IMR-90 (cell line): ENCODE results near the gene TLR3. TPM values are rescaled to one million over a fixed set of nuclear protein-coding genes. Genes with fewer than 3 reads are reported as not detected.

Source experiments
- ATAC-seq: fragments of 200-7000 bp; cut with Tn5 transposase; 2 replicates; pipeline ENCODE4 v1.9.1; 2020; ENCODE audit warnings: low read depth, mild to moderate bottlenecking, moderate library complexity
- BruUV-seq: library from RNA; stranded (reverse); fragments of 400-500 nt; replicated peaks from 2 replicates; lab custom pipeline; 2021; lab: Mats Ljungman, UMichigan
- CTCF ChIA-PET: fragments of 300-600 bp; formaldehyde crosslinking; extraction: SDS; loops from one replicate; lab custom pipeline; 2021; ENCODE audit warnings: antibody characterized with exemption; lab: Yijun Ruan, JAX
- POLR2A ChIA-PET: fragments of 300-600 bp; sonication (Branson Sonifier 250); formaldehyde crosslinking; loops from one replicate; lab custom pipeline; 2022; ENCODE audit warnings: antibody characterized with exemption; ENCODE audit not compliant: unreplicated experiment; lab: Charles Lee
- DNase-seq: peaks from one replicate; pipeline ENCODE4 v3.0.0; 2013
- H2AFZ ChIP-seq: replicated peaks from 2 replicates; pipeline ENCODE3; 2013; ENCODE audit warnings: low read length, mild to moderate bottlenecking; ENCODE audit not compliant: poor library complexity
- H2AK5ac ChIP-seq: 2 replicates; pipeline ENCODE4 v1.6.1; 2013; ENCODE audit warnings: low read depth, low read length, inconsistent platforms
- H2AK9ac ChIP-seq: replicated peaks from 2 replicates; pipeline ENCODE3; 2013; ENCODE audit warnings: mild to moderate bottlenecking, low read depth, low read length, moderate library complexity; ENCODE audit not compliant: poor library complexity
- H2BK120ac ChIP-seq: 2 replicates; pipeline ENCODE4 v1.6.1; 2013; ENCODE audit warnings: low read depth, low read length, inconsistent platforms
- H2BK15ac ChIP-seq: 3 replicates; pipeline ENCODE4 v1.6.1; 2013; ENCODE audit warnings: low read depth, low read length, inconsistent platforms
- H2BK20ac ChIP-seq: 2 replicates; pipeline ENCODE4 v1.6.1; 2013; ENCODE audit warnings: low read depth, mild to moderate bottlenecking, inconsistent platforms, low read length, moderate library complexity
- H2BK5ac ChIP-seq: 2 replicates; pipeline ENCODE4 v1.6.1; 2013; ENCODE audit warnings: mild to moderate bottlenecking, low read depth, low read length, inconsistent platforms; ENCODE audit not compliant: poor library complexity, severe bottlenecking
- H3K14ac ChIP-seq: replicated peaks from 2 replicates; pipeline ENCODE4 v1.6.1; 2013; ENCODE audit warnings: low read depth, low read length, inconsistent platforms
- H3K18ac ChIP-seq: 2 replicates; pipeline ENCODE4 v1.6.1; 2013; ENCODE audit warnings: low read depth, low read length, control low read depth
- H3K23ac ChIP-seq: 2 replicates; pipeline ENCODE4 v1.6.1; 2013; ENCODE audit warnings: low read depth, low read length, inconsistent platforms
- H3K27ac ChIP-seq: 2 replicates; pipeline ENCODE4 v1.5.1; 2013; ENCODE audit warnings: mild to moderate bottlenecking, control low read depth, low read length; ENCODE audit not compliant: insufficient read depth
- H3K27me3 ChIP-seq: 2 replicates; pipeline ENCODE4 v1.6.1; 2013; ENCODE audit warnings: low read length; ENCODE audit not compliant: control insufficient read depth, insufficient read depth
- H3K36me3 ChIP-seq: 2 replicates; pipeline ENCODE4 v1.6.1; 2013; ENCODE audit warnings: low read length, mixed read lengths; ENCODE audit not compliant: control insufficient read depth, insufficient read depth
- H3K4ac ChIP-seq: 2 replicates; pipeline ENCODE4 v1.6.1; 2013; ENCODE audit warnings: low read depth, low read length, inconsistent platforms
- H3K4me1 ChIP-seq: 2 replicates; pipeline ENCODE4 v1.6.1; 2013; ENCODE audit warnings: low read length, mixed read lengths; ENCODE audit not compliant: control insufficient read depth, insufficient read depth
- H3K4me2 ChIP-seq: 2 replicates; pipeline ENCODE4 v1.6.1; 2013; ENCODE audit warnings: low read depth, mild to moderate bottlenecking, control low read depth, low read length, moderate library complexity
- H3K4me3 ChIP-seq: 2 replicates; pipeline ENCODE4 v1.5.1; 2013; ENCODE audit warnings: low read depth, mild to moderate bottlenecking, control low read depth, low read length, moderate library complexity; ENCODE audit not compliant: insufficient read depth
- H3K56ac ChIP-seq: 2 replicates; pipeline ENCODE4 v1.6.1; 2013; ENCODE audit warnings: low read length, inconsistent platforms; ENCODE audit not compliant: insufficient read depth; ENCODE audit errors: extremely low read depth
- H3K79me1 ChIP-seq, 2 experiments: 2 replicates each; pipeline ENCODE4 v1.6.1; 2013; ENCODE audit warnings: low read length in 2 of 2, inconsistent platforms in 1 of 2, low read depth in 1 of 2
- H3K9ac ChIP-seq: 2 replicates; pipeline ENCODE4 v1.6.1; 2013; ENCODE audit warnings: low read depth, low read length, control low read depth
- H3K9me1 ChIP-seq: 2 replicates; pipeline ENCODE4 v1.6.1; 2013; ENCODE audit warnings: low read length, inconsistent platforms; ENCODE audit not compliant: insufficient read depth
- H3K9me3 ChIP-seq: 2 replicates; pipeline ENCODE4 v1.6.1; 2013; ENCODE audit warnings: low read length; ENCODE audit not compliant: control insufficient read depth, insufficient read depth
- H4K20me1 ChIP-seq: 2 replicates; pipeline ENCODE4 v1.6.1; 2013; ENCODE audit warnings: low read length, inconsistent platforms; ENCODE audit not compliant: insufficient read depth
- H4K5ac ChIP-seq: 2 replicates; pipeline ENCODE4 v1.6.1; 2013; ENCODE audit warnings: mild to moderate bottlenecking, low read depth, low read length, control low read depth
- H4K8ac ChIP-seq, 2 experiments: 2 replicates each; pipeline ENCODE4 v1.6.1; 2013; ENCODE audit warnings: low read depth in 2 of 2, low read length in 2 of 2, control low read depth in 1 of 2, inconsistent platforms in 1 of 2
- H4K91ac ChIP-seq: 2 replicates; pipeline ENCODE4 v1.6.1; 2013; ENCODE audit warnings: low read depth, low read length, inconsistent platforms; ENCODE audit not compliant: insufficient read depth
- BHLHE40 ChIP-seq: fragments of 150-350 bp; IDR thresholded peaks from 2 replicates; pipeline ENCODE4 v1.6.1; 2016; ENCODE audit warnings: mild to moderate bottlenecking, low read depth, low read length
- MAZ ChIP-seq: IDR thresholded peaks from 2 replicates; pipeline ENCODE4 v1.6.1; 2012; ENCODE audit warnings: low read depth, mild to moderate bottlenecking, low read length, improper control_type of control experiment, moderate library complexity, borderline replicate concordance
- MXI1 ChIP-seq: IDR thresholded peaks from 2 replicates; pipeline ENCODE4 v1.6.1; 2012; ENCODE audit warnings: low read depth, mild to moderate bottlenecking, low read length, moderate library complexity, borderline replicate concordance
- NFE2L2 ChIP-seq: fragments of 150-350 bp; IDR thresholded peaks from 2 replicates; pipeline ENCODE4 v1.6.1; 2016; ENCODE audit warnings: low read depth, mild to moderate bottlenecking, low read length
- POLR2A ChIP-seq: IDR thresholded peaks from 2 replicates; pipeline ENCODE4 v1.6.1; 2012; ENCODE audit warnings: mild to moderate bottlenecking, low read depth, low read length
- RFX5 ChIP-seq: IDR thresholded peaks from 2 replicates; pipeline ENCODE4 v1.8.0; 2012; ENCODE audit warnings: low read depth, mild to moderate bottlenecking, low read length, moderate library complexity
- WGBS, 2 experiments: methylation state at CpG; one replicate each; pipeline versions ENCODE4 v1.1.5 to v1.1.7; 2013; ENCODE audit warnings: missing lambda C conversion rate in 2 of 2; ENCODE audit not compliant: insufficient read length in 1 of 2; ENCODE audit errors: extremely low coverage in 2 of 2; 5-methylcytosine and 5-hydroxymethylcytosine counted together
- dilution Hi-C: fragments of 300-500 bp; cut with HindIII; formaldehyde crosslinking; loops from one replicate; pipeline ENCODE4 v1.14.3; 2018; ENCODE audit warnings: low sequenced_read_pairs; ENCODE audit not compliant: unreplicated experiment
- in situ Hi-C: fragments of 300-500 bp; cut with MboI; formaldehyde crosslinking; loops from 3 replicates; pipeline ENCODE4 v1.14.3; 2019; ENCODE audit warnings: low sequenced_read_pairs, inconsistent platforms, mixed read lengths
- intact Hi-C: fragments of 100-400 bp; cut with micrococcal nuclease; formaldehyde crosslinking; loops from 2 replicates; pipeline ENCODE4 v1.10.0; 2022
- polyA plus RNA-seq, 3 experiments: library from polyadenylated mRNA; depleted of rRNA; stranded (reverse); fragments of >200 nt; gene quantifications; 2 replicates each; pipeline ENCODE4 v1.2.3, GENCODE V29; 2012; ENCODE audit warnings: low replicate concordance in 1 of 3
- total RNA-seq: library from RNA; depleted of rRNA; stranded (reverse); fragments of >200 nt; gene quantifications from 2 replicates; pipeline ENCODE4 v1.2.3, GENCODE V29; 2012
- TF ChIP-seq, protein P1 (sequence below): fragments of 150-350 bp; IDR thresholded peaks from 2 replicates; pipeline ENCODE4 v1.6.1; 2017; ENCODE audit warnings: mild to moderate bottlenecking, antibody characterized with exemption, low read length, low read depth

TLR3 gene
- total and polyA plus RNA-seq, 2 of the 4 experiments (the other 2 are of a cell fraction): 0.12 to 0.36 TPM

DNA sequence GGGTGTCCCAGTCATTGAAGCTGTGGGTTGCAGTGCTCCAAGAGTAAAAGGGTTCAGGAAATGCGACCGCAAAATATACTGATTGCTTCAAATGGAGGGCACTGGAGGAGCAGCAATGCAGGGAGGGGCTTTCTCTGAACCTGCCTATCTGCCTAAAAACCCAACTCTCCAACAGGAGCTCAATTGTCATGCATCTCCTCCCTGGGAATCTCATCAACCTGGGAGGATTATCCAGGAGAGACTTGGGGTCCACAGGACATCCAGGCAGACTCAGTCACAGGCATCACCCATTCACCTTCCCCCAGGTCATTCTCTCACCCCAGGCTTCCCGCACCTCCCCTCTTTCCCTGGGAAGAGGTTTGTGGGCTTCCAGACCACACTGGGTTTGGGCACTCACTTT, 38.2 kb upstream of the TLR3 start:
- no peaks in the 10 kb centered on the region for H4K20me1 ChIP-seq
- BruUV-seq: no TSS peak
- no peak overlapping the region for H4K5ac ChIP-seq
- H2BK20ac ChIP-seq: no peak overlapping the region
- no peak overlapping the region for H2BK120ac ChIP-seq
- H3K27me3 ChIP-seq: peaks cover 19% of the 10 kb centered on the region
- no peak overlapping the region for H3K4me3 ChIP-seq
- no peak overlapping the region for H3K4me2 ChIP-seq
- POLR2A ChIA-PET: no interaction called here
- H3K36me3 ChIP-seq: no peaks in the 10 kb centered on the region
- no peak overlapping the region for H2BK5ac ChIP-seq
- dilution Hi-C loops (no loop called here), in situ Hi-C loops (loop anchor here (25.0 kb wide), 2 partner anchors 543 to 843 kb away; no protein-coding TSS in a partner anchor), intact Hi-C loops (loop anchor here (10.0 kb wide), 2 partner anchors 104 to 996 kb away; no protein-coding TSS in a partner anchor)
- CTCF ChIA-PET: interaction anchor here (0.8 kb wide), 1 partner anchor 9 kb away, joined by 3 read pairs; no protein-coding TSS in a partner anchor
- H3K4me1 ChIP-seq: no peaks in the 10 kb centered on the region
- H2BK15ac ChIP-seq: no peak overlapping the region
- no peak overlapping the region for H3K9ac ChIP-seq
- WGBS, 2 experiments: no CpG with 5 or more reads among the region's 3 CpGs
- no peaks in the 10 kb centered on the region for H3K79me1 ChIP-seq
- H2AFZ ChIP-seq: no peak overlapping the region
- no peak overlapping the region for H2AK5ac ChIP-seq
- no peak overlapping the region for H3K14ac ChIP-seq
- ATAC-seq: no peak
- no peak overlapping the region for H3K4ac ChIP-seq
- H3K27ac ChIP-seq: no peak overlapping the region
- no peak overlapping the region for H4K8ac ChIP-seq
- no peaks in the 10 kb centered on the region for H3K9me1 ChIP-seq
- no peak overlapping the region for H2AK9ac ChIP-seq
- DNase-seq: no peak
- no peak overlapping the region for H4K91ac ChIP-seq
- no peak for TF ChIP-seq MAZ
- TF ChIP-seq, protein P1, sequence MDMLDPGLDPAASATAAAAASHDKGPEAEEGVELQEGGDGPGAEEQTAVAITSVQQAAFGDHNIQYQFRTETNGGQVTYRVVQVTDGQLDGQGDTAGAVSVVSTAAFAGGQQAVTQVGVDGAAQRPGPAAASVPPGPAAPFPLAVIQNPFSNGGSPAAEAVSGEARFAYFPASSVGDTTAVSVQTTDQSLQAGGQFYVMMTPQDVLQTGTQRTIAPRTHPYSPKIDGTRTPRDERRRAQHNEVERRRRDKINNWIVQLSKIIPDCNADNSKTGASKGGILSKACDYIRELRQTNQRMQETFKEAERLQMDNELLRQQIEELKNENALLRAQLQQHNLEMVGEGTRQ: no peak
- no peak for TF ChIP-seq POLR2A
- TF ChIP-seq NFE2L2: no peak
- no peak for TF ChIP-seq RFX5
- no peak for TF ChIP-seq BHLHE40
- TF ChIP-seq MXI1: no peak
- no peak overlapping the region for H3K18ac ChIP-seq
- peaks cover 13% of the 10 kb centered on the region for H3K9me3 ChIP-seq
- no peak overlapping the region for H3K56ac ChIP-seq
- H3K23ac ChIP-seq: no peak overlapping the region
